ENCODE measurements around the gene MILR1.
"Not testable (repeated sequence)": the region's sequence is repeated elsewhere in the genome, so short reads cannot be mapped to it uniquely, and the experiment has no call there.

The MILR1 gene

DNA sequence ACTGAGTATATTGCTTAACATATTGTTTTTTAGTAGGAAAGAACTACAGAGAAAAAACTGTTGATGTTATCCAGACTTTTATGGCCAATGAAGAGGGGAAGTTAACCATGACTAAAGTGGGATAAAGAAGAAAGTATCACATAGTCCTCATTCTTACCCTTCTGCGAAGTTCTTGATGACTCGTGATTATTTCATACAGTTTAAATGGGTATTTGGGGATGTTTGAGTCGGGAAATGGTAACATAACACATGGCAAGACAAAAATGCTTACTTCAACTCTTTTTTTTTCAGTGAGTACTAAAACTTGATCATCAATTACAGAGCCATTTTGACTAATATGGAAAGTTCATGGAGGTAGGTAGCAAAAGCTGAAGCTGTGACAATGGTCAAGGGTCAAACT is 43.1 kb downstream of the MILR1 start:
- TF ChIP-seq, protein P1, sequence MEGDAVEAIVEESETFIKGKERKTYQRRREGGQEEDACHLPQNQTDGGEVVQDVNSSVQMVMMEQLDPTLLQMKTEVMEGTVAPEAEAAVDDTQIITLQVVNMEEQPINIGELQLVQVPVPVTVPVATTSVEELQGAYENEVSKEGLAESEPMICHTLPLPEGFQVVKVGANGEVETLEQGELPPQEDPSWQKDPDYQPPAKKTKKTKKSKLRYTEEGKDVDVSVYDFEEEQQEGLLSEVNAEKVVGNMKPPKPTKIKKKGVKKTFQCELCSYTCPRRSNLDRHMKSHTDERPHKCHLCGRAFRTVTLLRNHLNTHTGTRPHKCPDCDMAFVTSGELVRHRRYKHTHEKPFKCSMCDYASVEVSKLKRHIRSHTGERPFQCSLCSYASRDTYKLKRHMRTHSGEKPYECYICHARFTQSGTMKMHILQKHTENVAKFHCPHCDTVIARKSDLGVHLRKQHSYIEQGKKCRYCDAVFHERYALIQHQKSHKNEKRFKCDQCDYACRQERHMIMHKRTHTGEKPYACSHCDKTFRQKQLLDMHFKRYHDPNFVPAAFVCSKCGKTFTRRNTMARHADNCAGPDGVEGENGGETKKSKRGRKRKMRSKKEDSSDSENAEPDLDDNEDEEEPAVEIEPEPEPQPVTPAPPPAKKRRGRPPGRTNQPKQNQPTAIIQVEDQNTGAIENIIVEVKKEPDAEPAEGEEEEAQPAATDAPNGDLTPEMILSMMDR (IDR thresholded peaks at IDR 0.05; ENCODE audit: insufficient read depth, low read length, poor library complexity, severe bottlenecking) = no peak
- no peak for TF ChIP-seq EZH2phosphoT487 (conservative IDR thresholded peaks at IDR 0.05; ENCODE audit: low read length)
- Histone ChIP-seq H3F3A (ENCODE audit: insufficient read depth) (peaks cover 30% of the 10 kb centered on the region), H3K36me3 (ENCODE audit: low read length) (peaks cover 30% of the 10 kb centered on the region), H2AFZ (ENCODE audit: low read depth, low read length, severe bottlenecking) (no peak overlapping the region), H3K9ac (ENCODE audit: low read length) (no peak overlapping the region), H3K4me2 (ENCODE audit: low read depth, low read length, poor library complexity, severe bottlenecking) (no peak overlapping the region), H3K27ac (ENCODE audit: low read depth, low read length) (no peak overlapping the region), H3K9me3 (ENCODE audit: insufficient read depth, low read length) (no peaks in the 10 kb centered on the region), H3K4me3 (ENCODE audit: insufficient read depth, low read length, poor library complexity, severe bottlenecking) (no peak overlapping the region), H3K9me2 (replicated peaks; ENCODE audit: insufficient read depth, low read length) (no peaks in the 10 kb centered on the region), H3K79me2 (ENCODE audit: insufficient read depth, low read length) (peaks cover 35% of the 10 kb centered on the region), H3K27me3 (ENCODE audit: low read length) (no peaks in the 10 kb centered on the region), H4K20me1 (ENCODE audit: low read depth, low read length) (no peaks in the 10 kb centered on the region)

DNA sequence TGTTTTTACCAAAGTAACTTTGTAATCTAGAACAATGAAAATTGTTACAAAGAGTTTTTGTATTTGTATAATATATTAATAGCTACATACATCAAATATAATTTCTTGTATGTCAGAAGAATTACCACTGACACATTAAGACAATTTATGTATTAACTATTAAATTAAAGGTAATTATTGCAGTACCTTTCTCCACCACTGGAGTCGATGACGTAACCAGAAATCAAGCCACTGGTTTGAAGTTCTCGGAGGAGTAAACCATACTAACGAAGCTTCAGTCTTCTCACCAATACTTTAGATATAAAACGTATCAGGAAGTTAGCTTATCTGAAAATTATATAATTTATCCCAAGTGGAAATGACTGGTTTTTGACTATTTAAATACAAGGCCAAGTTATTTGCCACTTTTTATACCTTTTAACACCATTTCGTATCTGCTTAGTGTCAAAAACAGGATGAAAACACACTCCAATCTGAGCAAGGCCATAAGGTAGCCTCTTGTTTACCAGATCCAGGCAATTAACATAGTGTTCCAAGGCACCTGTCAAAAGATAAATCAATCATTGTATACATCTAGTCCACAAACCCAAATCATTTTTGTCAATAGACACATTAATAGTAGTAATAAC is 43.7 kb downstream of the MILR1 start:
- H3K9me3 ChIP-seq (ENCODE audit: insufficient read depth, low read length) = no peaks in the 10 kb centered on the region
- no peak for TF ChIP-seq EZH2phosphoT487 (conservative IDR thresholded peaks at IDR 0.05; ENCODE audit: low read length)
- TF ChIP-seq, protein P1 (IDR thresholded peaks at IDR 0.05; ENCODE audit: insufficient read depth, low read length, poor library complexity, severe bottlenecking) = peak; percentile 48
- no peaks in the 10 kb centered on the region for H3K27me3 ChIP-seq (ENCODE audit: low read length)
- H3K9me2 ChIP-seq (replicated peaks; ENCODE audit: insufficient read depth, low read length) = no peaks in the 10 kb centered on the region
- no peak overlapping the region for H2AFZ ChIP-seq (ENCODE audit: low read depth, low read length, severe bottlenecking)
- H3K79me2 ChIP-seq (ENCODE audit: insufficient read depth, low read length) = peaks cover 35% of the 10 kb centered on the region
- H3K9ac ChIP-seq (ENCODE audit: low read length) = no peak overlapping the region
- H3F3A ChIP-seq (ENCODE audit: insufficient read depth) = peaks cover 36% of the 10 kb centered on the region
- H3K27ac ChIP-seq (ENCODE audit: low read depth, low read length) = no peak overlapping the region
- peaks cover 28% of the 10 kb centered on the region for H3K36me3 ChIP-seq (ENCODE audit: low read length)
- H3K4me3 ChIP-seq (ENCODE audit: insufficient read depth, low read length, poor library complexity, severe bottlenecking) = no peak overlapping the region
- no peaks in the 10 kb centered on the region for H4K20me1 ChIP-seq (ENCODE audit: low read depth, low read length)
- H3K4me2 ChIP-seq (ENCODE audit: low read depth, low read length, poor library complexity, severe bottlenecking) = no peak overlapping the region

DNA sequence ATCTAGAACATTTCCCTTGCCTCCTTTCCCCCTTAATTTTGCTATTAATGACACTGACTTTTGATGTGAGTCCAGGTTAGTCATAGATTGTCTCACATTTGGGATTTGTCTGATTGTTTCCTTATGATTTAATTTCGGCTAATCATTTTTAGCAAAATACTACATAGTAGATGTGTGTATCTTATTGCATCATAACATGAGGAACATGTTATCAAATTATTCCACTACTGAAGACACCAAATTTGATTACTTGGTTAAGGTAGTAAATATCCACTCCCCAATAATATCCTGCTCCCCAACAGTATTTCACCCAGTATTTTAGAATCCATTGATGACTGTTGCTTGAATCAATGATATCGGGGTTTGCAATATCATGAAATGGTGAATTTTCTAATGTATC is 45.2 kb downstream of the MILR1 start:
- no peaks in the 10 kb centered on the region for H3K9me2 ChIP-seq (replicated peaks; ENCODE audit: insufficient read depth, low read length)
- no peaks in the 10 kb centered on the region for H3K27me3 ChIP-seq (ENCODE audit: low read length)
- peak overlapping the region; percentile 95 for H3K4me2 ChIP-seq (ENCODE audit: low read depth, low read length, poor library complexity, severe bottlenecking)
- H3K79me2 ChIP-seq (ENCODE audit: insufficient read depth, low read length) = peaks cover 35% of the 10 kb centered on the region
- H3K4me3 ChIP-seq (ENCODE audit: insufficient read depth, low read length, poor library complexity, severe bottlenecking) = peak overlapping the region; percentile 95
- TF ChIP-seq, protein P1 (IDR thresholded peaks at IDR 0.05; ENCODE audit: insufficient read depth, low read length, poor library complexity, severe bottlenecking) = no peak
- TF ChIP-seq EZH2phosphoT487 (conservative IDR thresholded peaks at IDR 0.05; ENCODE audit: low read length) = no peak
- no peaks in the 10 kb centered on the region for H3K9me3 ChIP-seq (ENCODE audit: insufficient read depth, low read length)
- H3K27ac ChIP-seq (ENCODE audit: low read depth, low read length) = peak overlapping the region; percentile 45; the same call in 1 of the 2 replicates
- no peaks in the 10 kb centered on the region for H4K20me1 ChIP-seq (ENCODE audit: low read depth, low read length)
- H3K36me3 ChIP-seq (ENCODE audit: low read length) = peaks cover 24% of the 10 kb centered on the region
- H3F3A ChIP-seq (ENCODE audit: insufficient read depth) = peaks cover 51% of the 10 kb centered on the region
- peak overlapping the region; percentile 85; the same call in 1 of the 2 replicates for H3K9ac ChIP-seq (ENCODE audit: low read length)
- H2AFZ ChIP-seq (ENCODE audit: low read depth, low read length, severe bottlenecking) = no peak overlapping the region

DNA sequence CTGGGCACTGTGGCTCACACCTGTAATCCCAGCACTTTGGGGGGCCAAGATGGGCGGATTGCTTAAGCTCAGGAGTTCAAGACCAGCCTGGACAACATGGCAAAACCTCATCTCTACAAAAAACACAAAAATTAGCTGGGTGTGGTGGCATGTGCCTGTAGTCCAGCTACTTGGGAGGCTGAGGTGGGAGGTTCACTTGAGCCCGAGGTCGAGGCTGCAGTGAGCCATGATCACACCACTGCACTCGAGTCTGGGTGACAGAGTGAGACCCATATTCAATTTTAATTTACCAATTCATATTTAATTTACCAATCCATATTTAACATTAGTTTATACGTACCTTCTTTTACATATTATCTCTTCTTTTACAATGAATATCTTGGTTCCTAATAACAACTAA is 46.4 kb downstream of the MILR1 start:
- Histone ChIP-seq H3K36me3 (ENCODE audit: low read length) (peaks cover 31% of the 10 kb centered on the region), H3K9ac (ENCODE audit: low read length) (peak overlapping the region; percentile 85), H3K4me2 (ENCODE audit: low read depth, low read length, poor library complexity, severe bottlenecking) (peak overlapping the region; percentile 95), H3K79me2 (ENCODE audit: insufficient read depth, low read length) (peaks cover 35% of the 10 kb centered on the region), H3F3A (ENCODE audit: insufficient read depth) (peaks cover 63% of the 10 kb centered on the region), H3K4me3 (ENCODE audit: insufficient read depth, low read length, poor library complexity, severe bottlenecking) (peak overlapping the region; percentile 95)
- not testable (repeated sequence) for H3K27me3 ChIP-seq (ENCODE audit: low read length); H3K9me3 ChIP-seq (ENCODE audit: insufficient read depth, low read length); H3K9me2 ChIP-seq (replicated peaks; ENCODE audit: insufficient read depth, low read length); H3K27ac ChIP-seq (ENCODE audit: low read depth, low read length); H4K20me1 ChIP-seq (ENCODE audit: low read depth, low read length); H2AFZ ChIP-seq (ENCODE audit: low read depth, low read length, severe bottlenecking)

Data from SU-DHL-6 (cell line).